GM23338 (cell line): ENCODE results near the gene AOPEP. TPM values are rescaled to one million over a fixed set of nuclear protein-coding genes. Genes with fewer than 3 reads are reported as not detected.

Source experiments
- ATAC-seq: fragments of 200-7000 bp; cut with Tn5 transposase; 3 replicates; pipeline ENCODE4 v1.9.1; 2020
- DNase-seq: peaks from one replicate; pipeline ENCODE4 v3.0.0-alpha.2; 2015; ENCODE audit warnings: low spot score
- H2AFZ ChIP-seq: fragments of 200-600 bp; sonication (generic); 2 replicates; pipeline ENCODE4 v1.8.0; 2016; ENCODE audit warnings: antibody characterized with exemption, mild to moderate bottlenecking, moderate library complexity
- H3F3A ChIP-seq: fragments of 200-600 bp; sonication (generic); replicated peaks from 2 replicates; pipeline ENCODE4 v1.8.0; 2017; ENCODE audit warnings: antibody characterized with exemption, mixed run types, low read depth
- H3K27ac ChIP-seq: fragments of 200-600 bp; sonication (generic); 2 replicates; pipeline ENCODE4 v1.6.1; 2016; ENCODE audit warnings: low read depth
- H3K27me3 ChIP-seq: fragments of 200-600 bp; sonication (generic); 2 replicates; pipeline ENCODE4 v1.8.0; 2016; ENCODE audit warnings: mild to moderate bottlenecking, mixed run types, moderate library complexity; ENCODE audit not compliant: insufficient read depth
- H3K36me3 ChIP-seq: fragments of 200-600 bp; sonication (generic); 2 replicates; pipeline ENCODE4 v1.8.0; 2016; ENCODE audit warnings: mild to moderate bottlenecking; ENCODE audit not compliant: insufficient read depth
- H3K4me1 ChIP-seq: fragments of 200-600 bp; sonication (generic); 2 replicates; pipeline ENCODE4 v1.8.0; 2016; ENCODE audit warnings: mild to moderate bottlenecking, moderate library complexity; ENCODE audit not compliant: insufficient read depth
- H3K4me2 ChIP-seq: fragments of 200-600 bp; sonication (generic); 2 replicates; pipeline ENCODE4 v1.7.1; 2017; ENCODE audit warnings: mixed run types
- H3K4me3 ChIP-seq: fragments of 200-600 bp; sonication (generic); 2 replicates; pipeline ENCODE4 v1.6.1; 2016; ENCODE audit warnings: mixed run types
- H3K79me2 ChIP-seq: fragments of 200-600 bp; sonication (generic); replicated peaks from 2 replicates; pipeline ENCODE4 v1.8.0; 2017; ENCODE audit warnings: mild to moderate bottlenecking; ENCODE audit not compliant: insufficient read depth
- H3K9me2 ChIP-seq: fragments of 200-600 bp; sonication (generic); 2 replicates; pipeline ENCODE4 v1.8.0; 2017; ENCODE audit not compliant: insufficient read depth
- H4K20me1 ChIP-seq: fragments of 200-600 bp; sonication (generic); replicated peaks from 2 replicates; pipeline ENCODE4 v1.8.0; 2017; ENCODE audit warnings: mild to moderate bottlenecking; ENCODE audit not compliant: insufficient read depth
- H3K27ac Mint-ChIP-seq: 2 replicates; pipeline ENCODE4 v1.8.0; 2020; ENCODE audit warnings: inconsistent platforms, mild to moderate bottlenecking, moderate library complexity, mixed read lengths
- H3K27me3 Mint-ChIP-seq: 3 replicates; pipeline ENCODE4 v1.8.0; 2022; ENCODE audit warnings: low read depth, mild to moderate bottlenecking, moderate library complexity, mixed read lengths, inconsistent platforms; ENCODE audit not compliant: insufficient read depth, poor library complexity
- H3K36me3 Mint-ChIP-seq: 3 replicates; pipeline ENCODE4 v1.8.0; 2021; ENCODE audit warnings: low read depth, mild to moderate bottlenecking, inconsistent platforms, moderate library complexity, mixed read lengths
- H3K4me1 Mint-ChIP-seq: 3 replicates; pipeline ENCODE4 v1.8.0; 2020; ENCODE audit warnings: mild to moderate bottlenecking, inconsistent platforms, mixed read lengths
- H3K4me3 Mint-ChIP-seq: 3 replicates; pipeline ENCODE4 v1.8.0; 2021; ENCODE audit warnings: moderate library complexity, mild to moderate bottlenecking, inconsistent platforms, mixed read lengths
- H3K9me3 Mint-ChIP-seq: 3 replicates; pipeline ENCODE4 v1.8.0; 2020; ENCODE audit warnings: moderate library complexity, mild to moderate bottlenecking, inconsistent platforms, mixed read lengths
- CREB1 ChIP-seq: fragments of 250-450 bp; sonication (Bioruptor Pico); IDR thresholded peaks from 2 replicates; pipeline ENCODE4 v1.5.0; 2020; ENCODE audit warnings: low read depth, mild to moderate bottlenecking, moderate library complexity
- ETS1 ChIP-seq: IDR thresholded peaks from 2 replicates; pipeline ENCODE4 v1.6.1; 2016; ENCODE audit warnings: antibody characterized with exemption
- EZH2 ChIP-seq: fragments of 200-600 bp; sonication (generic); IDR thresholded peaks from one replicate; pipeline ENCODE4 v1.8.0; 2017; ENCODE audit warnings: antibody characterized with exemption, mild to moderate bottlenecking, low read depth; ENCODE audit not compliant: unreplicated experiment
- EZH2phosphoT487 ChIP-seq: fragments of 200-600 bp; sonication (generic); IDR thresholded peaks from one replicate; pipeline ENCODE4 v1.8.1; 2018; ENCODE audit warnings: antibody characterized with exemption; ENCODE audit not compliant: unreplicated experiment
- JUNB ChIP-seq: IDR thresholded peaks from one replicate; pipeline ENCODE4 v1.6.1; 2016; ENCODE audit warnings: antibody characterized with exemption; ENCODE audit not compliant: unreplicated experiment
- NANOG ChIP-seq: IDR thresholded peaks from 2 replicates; pipeline ENCODE4 v1.6.1; 2016; ENCODE audit warnings: antibody characterized with exemption, borderline replicate concordance
- REST ChIP-seq: IDR thresholded peaks from one replicate; pipeline ENCODE4 v1.6.1; 2018; ENCODE audit warnings: antibody characterized with exemption; ENCODE audit not compliant: unreplicated experiment
- ZNF114 ChIP-seq: fragments of 250-450 bp; sonication (Bioruptor Pico); IDR thresholded peaks from 2 replicates; pipeline ENCODE4 v1.5.0; 2020; ENCODE audit warnings: mild to moderate bottlenecking, moderate library complexity
- ZNF331 ChIP-seq: fragments of 250-450 bp; sonication (Bioruptor Pico); IDR thresholded peaks from 2 replicates; pipeline ENCODE4 v1.5.0; 2020; ENCODE audit warnings: low read depth, mild to moderate bottlenecking, moderate library complexity
- polyA plus RNA-seq: library from polyadenylated mRNA; unstranded; fragments of >200 nt; fragmentation: Nextera tagmentation; extraction: Ambion mirVana; gene quantifications from 2 replicates; pipeline ENCODE4 v1.2.1, GENCODE V29; 2016
- total RNA-seq: library from RNA; depleted of rRNA; stranded (reverse); fragments of >200 nt; shearing (Covaris generic); gene quantifications from 2 replicates; pipeline ENCODE4 v1.2.3, GENCODE V29; 2014
- TF ChIP-seq, protein P1 (sequence below), 2 experiments: fragments of 200-600 bp in 1 of 2; sonication (generic) in 1 of 2; conservative IDR thresholded peaks; 2 replicates each; pipeline versions ENCODE4 v1.5.1 to v1.6.1; 2016 to 2017; ENCODE audit warnings: antibody characterized with exemption in 2 of 2, low read depth in 2 of 2, mild to moderate bottlenecking in 2 of 2, moderate library complexity in 1 of 2
- TF ChIP-seq, protein P2 (sequence below): fragments of 250-450 bp; sonication (Bioruptor Pico); IDR thresholded peaks from 2 replicates; pipeline ENCODE4 v1.5.0; 2020; ENCODE audit warnings: mild to moderate bottlenecking, moderate library complexity

AOPEP gene
- total and polyA plus RNA-seq, 2 experiments from 2014 or later, result 7.0 to 16.5 TPM

DNA sequence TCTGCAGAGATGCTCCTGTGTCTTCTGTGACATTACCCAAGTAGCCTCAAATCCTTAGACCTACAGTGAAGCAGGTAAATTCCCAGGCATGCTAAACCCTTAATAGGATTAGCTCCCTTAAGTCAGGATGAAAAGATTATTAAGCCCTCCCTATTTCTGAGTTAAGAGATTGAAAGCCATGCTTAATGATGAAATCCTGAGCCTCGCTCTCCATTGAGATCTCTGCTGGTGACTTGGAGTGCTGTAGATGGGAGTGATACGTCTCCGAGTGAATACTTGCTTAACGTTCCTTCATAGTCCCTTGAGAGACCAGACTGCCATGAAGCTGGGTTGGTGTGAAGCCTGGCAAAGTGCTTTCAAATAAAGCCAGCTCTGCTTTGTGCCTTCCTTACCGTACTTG is 34.2 kb downstream of the AOPEP start:
- H3K27ac Mint-ChIP-seq, result no peak overlapping the region
- ATAC-seq, result no peak

More for the DNA sequence above, 34.2 kb downstream of the AOPEP start:
- no peaks in the 10 kb centered on the region for H4K20me1 ChIP-seq
- no peak overlapping the region for H3K27ac ChIP-seq
- no peak overlapping the region for H3K4me2 ChIP-seq
- TF ChIP-seq, protein P1, sequence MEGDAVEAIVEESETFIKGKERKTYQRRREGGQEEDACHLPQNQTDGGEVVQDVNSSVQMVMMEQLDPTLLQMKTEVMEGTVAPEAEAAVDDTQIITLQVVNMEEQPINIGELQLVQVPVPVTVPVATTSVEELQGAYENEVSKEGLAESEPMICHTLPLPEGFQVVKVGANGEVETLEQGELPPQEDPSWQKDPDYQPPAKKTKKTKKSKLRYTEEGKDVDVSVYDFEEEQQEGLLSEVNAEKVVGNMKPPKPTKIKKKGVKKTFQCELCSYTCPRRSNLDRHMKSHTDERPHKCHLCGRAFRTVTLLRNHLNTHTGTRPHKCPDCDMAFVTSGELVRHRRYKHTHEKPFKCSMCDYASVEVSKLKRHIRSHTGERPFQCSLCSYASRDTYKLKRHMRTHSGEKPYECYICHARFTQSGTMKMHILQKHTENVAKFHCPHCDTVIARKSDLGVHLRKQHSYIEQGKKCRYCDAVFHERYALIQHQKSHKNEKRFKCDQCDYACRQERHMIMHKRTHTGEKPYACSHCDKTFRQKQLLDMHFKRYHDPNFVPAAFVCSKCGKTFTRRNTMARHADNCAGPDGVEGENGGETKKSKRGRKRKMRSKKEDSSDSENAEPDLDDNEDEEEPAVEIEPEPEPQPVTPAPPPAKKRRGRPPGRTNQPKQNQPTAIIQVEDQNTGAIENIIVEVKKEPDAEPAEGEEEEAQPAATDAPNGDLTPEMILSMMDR (conservative IDR thresholded peaks at IDR 0.05; ENCODE audit: low read depth in 2 of 2), result no peak
- TF ChIP-seq ZNF114 (CRISPR knock-in tag) (no peak), CREB1 (CRISPR knock-in tag) (no peak), EZH2 (no peak), REST (no peak), ZNF331 (no peak), NANOG (no peak), JUNB (no peak), ETS1 (no peak), EZH2phosphoT487 (no peak)
- TF ChIP-seq, protein P2, sequence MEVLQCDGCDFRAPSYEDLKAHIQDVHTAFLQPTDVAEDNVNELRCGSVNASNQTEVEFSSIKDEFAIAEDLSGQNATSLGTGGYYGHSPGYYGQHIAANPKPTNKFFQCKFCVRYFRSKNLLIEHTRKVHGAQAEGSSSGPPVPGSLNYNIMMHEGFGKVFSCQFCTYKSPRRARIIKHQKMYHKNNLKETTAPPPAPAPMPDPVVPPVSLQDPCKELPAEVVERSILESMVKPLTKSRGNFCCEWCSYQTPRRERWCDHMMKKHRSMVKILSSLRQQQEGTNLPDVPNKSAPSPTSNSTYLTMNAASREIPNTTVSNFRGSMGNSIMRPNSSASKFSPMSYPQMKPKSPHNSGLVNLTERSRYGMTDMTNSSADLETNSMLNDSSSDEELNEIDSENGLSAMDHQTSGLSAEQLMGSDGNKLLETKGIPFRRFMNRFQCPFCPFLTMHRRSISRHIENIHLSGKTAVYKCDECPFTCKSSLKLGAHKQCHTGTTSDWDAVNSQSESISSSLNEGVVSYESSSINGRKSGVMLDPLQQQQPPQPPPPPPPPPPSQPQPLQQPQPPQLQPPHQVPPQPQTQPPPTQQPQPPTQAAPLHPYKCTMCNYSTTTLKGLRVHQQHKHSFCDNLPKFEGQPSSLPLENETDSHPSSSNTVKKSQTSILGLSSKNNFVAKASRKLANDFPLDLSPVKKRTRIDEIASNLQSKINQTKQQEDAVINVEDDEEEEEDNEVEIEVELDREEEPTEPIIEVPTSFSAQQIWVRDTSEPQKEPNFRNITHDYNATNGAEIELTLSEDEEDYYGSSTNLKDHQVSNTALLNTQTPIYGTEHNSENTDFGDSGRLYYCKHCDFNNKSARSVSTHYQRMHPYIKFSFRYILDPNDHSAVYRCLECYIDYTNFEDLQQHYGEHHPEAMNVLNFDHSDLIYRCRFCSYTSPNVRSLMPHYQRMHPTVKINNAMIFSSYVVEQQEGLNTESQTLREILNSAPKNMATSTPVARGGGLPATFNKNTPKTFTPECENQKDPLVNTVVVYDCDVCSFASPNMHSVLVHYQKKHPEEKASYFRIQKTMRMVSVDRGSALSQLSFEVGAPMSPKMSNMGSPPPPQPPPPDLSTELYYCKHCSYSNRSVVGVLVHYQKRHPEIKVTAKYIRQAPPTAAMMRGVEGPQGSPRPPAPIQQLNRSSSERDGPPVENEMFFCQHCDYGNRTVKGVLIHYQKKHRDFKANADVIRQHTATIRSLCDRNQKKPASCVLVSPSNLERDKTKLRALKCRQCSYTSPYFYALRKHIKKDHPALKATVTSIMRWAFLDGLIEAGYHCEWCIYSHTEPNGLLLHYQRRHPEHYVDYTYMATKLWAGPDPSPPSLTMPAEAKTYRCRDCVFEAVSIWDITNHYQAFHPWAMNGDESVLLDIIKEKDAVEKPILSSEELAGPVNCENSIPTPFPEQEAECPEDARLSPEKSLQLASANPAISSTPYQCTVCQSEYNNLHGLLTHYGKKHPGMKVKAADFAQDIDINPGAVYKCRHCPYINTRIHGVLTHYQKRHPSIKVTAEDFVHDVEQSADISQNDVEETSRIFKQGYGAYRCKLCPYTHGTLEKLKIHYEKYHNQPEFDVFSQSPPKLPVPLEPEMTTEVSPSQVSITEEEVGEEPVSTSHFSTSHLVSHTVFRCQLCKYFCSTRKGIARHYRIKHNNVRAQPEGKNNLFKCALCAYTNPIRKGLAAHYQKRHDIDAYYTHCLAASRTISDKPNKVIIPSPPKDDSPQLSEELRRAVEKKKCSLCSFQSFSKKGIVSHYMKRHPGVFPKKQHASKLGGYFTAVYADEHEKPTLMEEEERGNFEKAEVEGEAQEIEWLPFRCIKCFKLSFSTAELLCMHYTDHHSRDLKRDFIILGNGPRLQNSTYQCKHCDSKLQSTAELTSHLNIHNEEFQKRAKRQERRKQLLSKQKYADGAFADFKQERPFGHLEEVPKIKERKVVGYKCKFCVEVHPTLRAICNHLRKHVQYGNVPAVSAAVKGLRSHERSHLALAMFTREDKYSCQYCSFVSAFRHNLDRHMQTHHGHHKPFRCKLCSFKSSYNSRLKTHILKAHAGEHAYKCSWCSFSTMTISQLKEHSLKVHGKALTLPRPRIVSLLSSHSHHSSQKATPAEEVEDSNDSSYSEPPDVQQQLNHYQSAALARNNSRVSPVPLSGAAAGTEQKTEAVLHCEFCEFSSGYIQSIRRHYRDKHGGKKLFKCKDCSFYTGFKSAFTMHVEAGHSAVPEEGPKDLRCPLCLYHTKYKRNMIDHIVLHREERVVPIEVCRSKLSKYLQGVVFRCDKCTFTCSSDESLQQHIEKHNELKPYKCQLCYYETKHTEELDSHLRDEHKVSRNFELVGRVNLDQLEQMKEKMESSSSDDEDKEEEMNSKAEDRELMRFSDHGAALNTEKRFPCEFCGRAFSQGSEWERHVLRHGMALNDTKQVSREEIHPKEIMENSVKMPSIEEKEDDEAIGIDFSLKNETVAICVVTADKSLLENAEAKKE (CRISPR knock-in tag), result no peak
- H3K36me3 Mint-ChIP-seq, result no peaks in the 10 kb centered on the region
- H3K79me2 ChIP-seq, result peaks cover 14% of the 10 kb centered on the region; the same call in 1 of the 2 replicates
- no peaks in the 10 kb centered on the region for H3K9me3 Mint-ChIP-seq
- no peak for DNase-seq
- H3K9me2 ChIP-seq, result no peaks in the 10 kb centered on the region
- H3K4me1 Mint-ChIP-seq, result peaks cover 13% of the 10 kb centered on the region
- H3K4me1 ChIP-seq, result no peaks in the 10 kb centered on the region
- no peaks in the 10 kb centered on the region for H3K27me3 Mint-ChIP-seq
- H2AFZ ChIP-seq, result no peak overlapping the region
- no peaks in the 10 kb centered on the region for H3K27me3 ChIP-seq
- no peak overlapping the region for H3K4me3 Mint-ChIP-seq
- H3K36me3 ChIP-seq, result peaks cover 9% of the 10 kb centered on the region; the same call in 1 of the 2 replicates
- no peaks in the 10 kb centered on the region for H3F3A ChIP-seq
- H3K4me3 ChIP-seq, result no peak overlapping the region
